Liver (tissue), 9 donors: ENCODE results near the gene TSPEAR. TPM values are rescaled to one million over a fixed set of nuclear protein-coding genes. Genes with fewer than 3 reads are reported as not detected.

Source experiments
- DNase-seq: peaks from one replicate; pipeline ENCODE4 v3.0.0-alpha.2; 2017; ENCODE audit warnings: low spot score
- H3K27ac ChIP-seq, 2 donors: one replicate each; pipeline ENCODE4 v1.7.0; 2013; ENCODE audit warnings: inconsistent platforms in 2 of 2, low read length in 2 of 2, control low read depth in 1 of 2, low read depth in 1 of 2, mild to moderate bottlenecking in 1 of 2
- H3K27me3 ChIP-seq, 4 donors: one replicate each; pipeline versions ENCODE4 v1.6.1 to v1.7.0; 2013; ENCODE audit warnings: low read length in 3 of 4, inconsistent platforms in 1 of 4, mild to moderate bottlenecking in 1 of 4, moderate library complexity in 1 of 4; ENCODE audit not compliant: control insufficient read depth in 4 of 4, insufficient read depth in 4 of 4
- H3K36me3 ChIP-seq, 4 donors: one replicate each; pipeline versions ENCODE4 v1.6.1 to v1.7.0; 2013; ENCODE audit warnings: low read length in 3 of 4, mild to moderate bottlenecking in 3 of 4, low read depth in 1 of 4, moderate library complexity in 1 of 4; ENCODE audit not compliant: control insufficient read depth in 4 of 4, insufficient read depth in 3 of 4
- H3K4me1 ChIP-seq, 4 donors: one replicate each; pipeline versions ENCODE4 v1.6.1 to v1.7.0; 2013; ENCODE audit warnings: low read length in 3 of 4, mild to moderate bottlenecking in 3 of 4, moderate library complexity in 1 of 4; ENCODE audit not compliant: control insufficient read depth in 4 of 4, insufficient read depth in 4 of 4
- H3K4me3 ChIP-seq, 3 donors: one replicate each; pipeline versions ENCODE4 v1.6.1 to v1.7.0; 2013; ENCODE audit warnings: low read length in 3 of 3, control low read depth in 1 of 3, low read depth in 1 of 3, mild to moderate bottlenecking in 1 of 3
- H3K9ac ChIP-seq, 2 donors: one replicate each; pipeline ENCODE4 v1.7.0; 2013; ENCODE audit warnings: low read length in 2 of 2, mild to moderate bottlenecking in 2 of 2, moderate library complexity in 2 of 2, control low read depth in 1 of 2, low read depth in 1 of 2
- H3K9me3 ChIP-seq, 4 donors: one replicate each; pipeline versions ENCODE4 v1.6.1 to v1.7.0; 2013; ENCODE audit warnings: low read length in 3 of 4; ENCODE audit not compliant: control insufficient read depth in 4 of 4
- EGR1 ChIP-seq, 2 donors: IDR thresholded peaks; 2 replicates each; pipeline ENCODE4 v1.6.1; 2016 to 2018; ENCODE audit warnings: antibody characterized with exemption in 2 of 2, low read depth in 2 of 2
- FOXA2 ChIP-seq: IDR thresholded peaks from 2 replicates; pipeline ENCODE4 v1.6.1; 2016; ENCODE audit warnings: antibody characterized with exemption
- GABPA ChIP-seq, 2 donors: IDR thresholded peaks in 1 of 2; conservative IDR thresholded peaks in 1 of 2; 2 replicates each; pipeline ENCODE4 v1.6.1; 2016; ENCODE audit warnings: antibody characterized with exemption in 2 of 2, mild to moderate bottlenecking in 1 of 2, moderate library complexity in 1 of 2
- HNF4A ChIP-seq, 2 donors: conservative IDR thresholded peaks; 2 replicates each; pipeline ENCODE4 v1.6.1; 2016; ENCODE audit warnings: antibody characterized with exemption in 2 of 2, mild to moderate bottlenecking in 2 of 2
- HNF4G ChIP-seq: IDR thresholded peaks from 2 replicates; pipeline ENCODE4 v1.6.1; 2016; ENCODE audit warnings: antibody characterized with exemption
- JUND ChIP-seq, 2 donors: IDR thresholded peaks; 2 replicates each; pipeline ENCODE4 v1.6.1; 2016; ENCODE audit warnings: antibody characterized with exemption in 2 of 2
- NR2F2 ChIP-seq: IDR thresholded peaks from 2 replicates; pipeline ENCODE4 v1.6.1; 2016; ENCODE audit warnings: antibody characterized with exemption
- RAD21 ChIP-seq, 2 donors: IDR thresholded peaks; 2 replicates each; pipeline ENCODE4 v1.6.1; 2016; ENCODE audit warnings: antibody characterized with exemption in 2 of 2, mild to moderate bottlenecking in 2 of 2
- RXRA ChIP-seq, 2 donors: IDR thresholded peaks; 2 replicates each; pipeline ENCODE4 v1.6.1; 2017 to 2018; ENCODE audit warnings: antibody characterized with exemption in 2 of 2, mild to moderate bottlenecking in 1 of 2
- SP1 ChIP-seq: IDR thresholded peaks from 2 replicates; pipeline ENCODE4 v1.6.1; 2018; ENCODE audit warnings: antibody characterized with exemption, mild to moderate bottlenecking
- TAF1 ChIP-seq: conservative IDR thresholded peaks from 2 replicates; pipeline ENCODE4 v1.6.1; 2016; ENCODE audit warnings: antibody characterized with exemption, mild to moderate bottlenecking
- WGBS: extraction: QIAGEN DNeasy Blood & Tissue Kit; methylation state at CpG from one replicate; pipeline ENCODE4 v1.1.7; 2013; 5-methylcytosine and 5-hydroxymethylcytosine counted together
- polyA plus RNA-seq, 2 donors: library from polyadenylated mRNA; stranded (reverse) in 1 of 2; unstranded in 1 of 2; fragments of 200-250 nt in 1 of 2; fragments of >200 nt in 1 of 2; fragmentation: Nextera tagmentation in 1 of 2; extraction: Ambion mirVana in 1 of 2; gene quantifications; one replicate each; pipeline versions ENCODE4 v1.2.1 to v1.2.3, GENCODE V29; 2013 to 2015
- total RNA-seq, 2 donors: library from RNA; depleted of rRNA; stranded (reverse); fragments of >200 nt; gene quantifications; one replicate each; pipeline ENCODE4 v1.2.3, GENCODE V29; 2014
- TF ChIP-seq, protein P1 (sequence below): IDR thresholded peaks from 2 replicates; pipeline ENCODE4 v1.6.1; 2016; ENCODE audit warnings: antibody characterized with exemption
- TF ChIP-seq, protein P2 (sequence below): IDR thresholded peaks from 2 replicates; pipeline ENCODE4 v1.6.1; 2016; ENCODE audit warnings: antibody characterized with exemption
- TF ChIP-seq, protein P3 (sequence below): fragments of 150-350 bp; IDR thresholded peaks from 2 replicates; pipeline ENCODE4 v1.5.1; 2017; ENCODE audit warnings: improper control_type of control experiment, low read depth, low read length; ENCODE audit not compliant: missing input control
- TF ChIP-seq, protein P4 (sequence below): IDR thresholded peaks from 2 replicates; pipeline ENCODE4 v1.6.1; 2016; ENCODE audit warnings: antibody characterized with exemption
- TF ChIP-seq, protein P5 (sequence below): IDR thresholded peaks from 2 replicates; pipeline ENCODE4 v1.6.1; 2016; ENCODE audit warnings: antibody characterized with exemption, mild to moderate bottlenecking
- donor health status: healthy.
- donor health status: healthy.
- donor health status: healthy.
- donor health status: healthy.
- donor health status: healthy.

Gene TSPEAR
- total and polyA plus RNA-seq, 4 donors, result under 0.01 to 0.14 (median 0.01) TPM; not detected in 1

DNA sequence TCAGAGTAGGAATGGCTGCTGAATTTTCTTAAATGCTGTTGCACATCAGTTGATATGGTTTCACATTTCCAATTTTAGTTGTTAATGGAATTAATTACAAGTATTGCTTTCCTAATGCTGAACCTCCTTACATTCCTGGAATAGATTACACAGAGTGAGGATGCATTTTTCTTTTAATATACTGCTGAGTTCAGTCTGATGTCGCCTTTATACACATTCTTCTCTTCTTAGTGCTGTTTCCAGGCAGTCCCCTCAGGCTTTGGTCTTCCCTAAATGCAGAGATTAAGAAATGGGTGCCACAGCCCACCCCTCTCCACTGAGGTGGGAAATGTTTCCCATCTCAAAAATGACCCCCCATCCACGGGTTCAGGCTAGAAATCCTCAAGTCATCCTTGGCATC is 6.7 kb upstream of the TSPEAR start:
- 48% methylated on average over 2 of the region's 2 CpGs for WGBS
- TF ChIP-seq EGR1 (IDR thresholded peaks at IDR 0.05; ENCODE audit: low read depth in 2 of 2), result no peak
- no peak for TF ChIP-seq HNF4G
- TF ChIP-seq RXRA (IDR thresholded peaks at IDR 0.05), result no peak
- no peak for TF ChIP-seq GABPA (IDR thresholded peaks at IDR 0.05 in 1 of 2, conservative IDR thresholded peaks at IDR 0.05 in 1 of 2)
- TF ChIP-seq SP1, result no peak
- TF ChIP-seq HNF4A (conservative IDR thresholded peaks at IDR 0.05), result no peak
- TF ChIP-seq, protein P1, sequence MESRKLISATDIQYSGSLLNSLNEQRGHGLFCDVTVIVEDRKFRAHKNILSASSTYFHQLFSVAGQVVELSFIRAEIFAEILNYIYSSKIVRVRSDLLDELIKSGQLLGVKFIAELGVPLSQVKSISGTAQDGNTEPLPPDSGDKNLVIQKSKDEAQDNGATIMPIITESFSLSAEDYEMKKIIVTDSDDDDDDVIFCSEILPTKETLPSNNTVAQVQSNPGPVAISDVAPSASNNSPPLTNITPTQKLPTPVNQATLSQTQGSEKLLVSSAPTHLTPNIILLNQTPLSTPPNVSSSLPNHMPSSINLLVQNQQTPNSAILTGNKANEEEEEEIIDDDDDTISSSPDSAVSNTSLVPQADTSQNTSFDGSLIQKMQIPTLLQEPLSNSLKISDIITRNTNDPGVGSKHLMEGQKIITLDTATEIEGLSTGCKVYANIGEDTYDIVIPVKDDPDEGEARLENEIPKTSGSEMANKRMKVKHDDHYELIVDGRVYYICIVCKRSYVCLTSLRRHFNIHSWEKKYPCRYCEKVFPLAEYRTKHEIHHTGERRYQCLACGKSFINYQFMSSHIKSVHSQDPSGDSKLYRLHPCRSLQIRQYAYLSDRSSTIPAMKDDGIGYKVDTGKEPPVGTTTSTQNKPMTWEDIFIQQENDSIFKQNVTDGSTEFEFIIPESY, result no peak
- no peak for TF ChIP-seq RAD21 (IDR thresholded peaks at IDR 0.05)
- TF ChIP-seq JUND (IDR thresholded peaks at IDR 0.05), result no peak
- TF ChIP-seq TAF1, result no peak
- TF ChIP-seq, protein P2, sequence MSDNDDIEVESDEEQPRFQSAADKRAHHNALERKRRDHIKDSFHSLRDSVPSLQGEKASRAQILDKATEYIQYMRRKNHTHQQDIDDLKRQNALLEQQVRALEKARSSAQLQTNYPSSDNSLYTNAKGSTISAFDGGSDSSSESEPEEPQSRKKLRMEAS, result no peak
- TF ChIP-seq NR2F2, result no peak
- TF ChIP-seq, protein P3, sequence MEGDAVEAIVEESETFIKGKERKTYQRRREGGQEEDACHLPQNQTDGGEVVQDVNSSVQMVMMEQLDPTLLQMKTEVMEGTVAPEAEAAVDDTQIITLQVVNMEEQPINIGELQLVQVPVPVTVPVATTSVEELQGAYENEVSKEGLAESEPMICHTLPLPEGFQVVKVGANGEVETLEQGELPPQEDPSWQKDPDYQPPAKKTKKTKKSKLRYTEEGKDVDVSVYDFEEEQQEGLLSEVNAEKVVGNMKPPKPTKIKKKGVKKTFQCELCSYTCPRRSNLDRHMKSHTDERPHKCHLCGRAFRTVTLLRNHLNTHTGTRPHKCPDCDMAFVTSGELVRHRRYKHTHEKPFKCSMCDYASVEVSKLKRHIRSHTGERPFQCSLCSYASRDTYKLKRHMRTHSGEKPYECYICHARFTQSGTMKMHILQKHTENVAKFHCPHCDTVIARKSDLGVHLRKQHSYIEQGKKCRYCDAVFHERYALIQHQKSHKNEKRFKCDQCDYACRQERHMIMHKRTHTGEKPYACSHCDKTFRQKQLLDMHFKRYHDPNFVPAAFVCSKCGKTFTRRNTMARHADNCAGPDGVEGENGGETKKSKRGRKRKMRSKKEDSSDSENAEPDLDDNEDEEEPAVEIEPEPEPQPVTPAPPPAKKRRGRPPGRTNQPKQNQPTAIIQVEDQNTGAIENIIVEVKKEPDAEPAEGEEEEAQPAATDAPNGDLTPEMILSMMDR, result no peak
- TF ChIP-seq, protein P4, sequence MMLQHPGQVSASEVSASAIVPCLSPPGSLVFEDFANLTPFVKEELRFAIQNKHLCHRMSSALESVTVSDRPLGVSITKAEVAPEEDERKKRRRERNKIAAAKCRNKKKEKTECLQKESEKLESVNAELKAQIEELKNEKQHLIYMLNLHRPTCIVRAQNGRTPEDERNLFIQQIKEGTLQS, result no peak
- TF ChIP-seq FOXA2, result no peak

DNA sequence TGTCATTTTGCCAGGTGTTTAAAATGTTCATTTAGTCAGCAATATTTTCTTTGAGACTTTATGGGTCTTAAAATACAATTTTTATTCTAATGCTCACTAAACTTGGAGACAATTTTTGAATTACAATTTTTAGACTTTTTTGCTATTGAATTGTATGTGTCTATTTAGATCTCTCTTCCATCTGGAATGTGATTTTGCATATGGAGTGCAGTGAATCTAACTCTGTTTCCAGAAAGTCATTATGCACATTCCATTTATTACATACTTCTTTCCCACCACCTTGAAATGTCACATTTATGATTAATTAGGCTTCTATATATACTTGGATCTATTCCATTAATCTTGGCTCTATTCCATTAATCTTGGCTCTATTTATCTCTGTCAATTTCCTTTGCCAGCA is 5.6 kb upstream of the TSPEAR start:
- Histone ChIP-seq H3K27me3 (peaks cover 0 to 24% (median 7%) of the 10 kb centered on the region in 4 donors), H3K4me3 (no peak overlapping the region), H3K36me3 (no peaks in the 10 kb centered on the region), H3K9ac (no peak overlapping the region), H3K27ac (no peak overlapping the region), H3K9me3 (no peaks in the 10 kb centered on the region), H3K4me1 (no peaks in the 10 kb centered on the region)
- DNase-seq, result no peak
- TF ChIP-seq, protein P5, sequence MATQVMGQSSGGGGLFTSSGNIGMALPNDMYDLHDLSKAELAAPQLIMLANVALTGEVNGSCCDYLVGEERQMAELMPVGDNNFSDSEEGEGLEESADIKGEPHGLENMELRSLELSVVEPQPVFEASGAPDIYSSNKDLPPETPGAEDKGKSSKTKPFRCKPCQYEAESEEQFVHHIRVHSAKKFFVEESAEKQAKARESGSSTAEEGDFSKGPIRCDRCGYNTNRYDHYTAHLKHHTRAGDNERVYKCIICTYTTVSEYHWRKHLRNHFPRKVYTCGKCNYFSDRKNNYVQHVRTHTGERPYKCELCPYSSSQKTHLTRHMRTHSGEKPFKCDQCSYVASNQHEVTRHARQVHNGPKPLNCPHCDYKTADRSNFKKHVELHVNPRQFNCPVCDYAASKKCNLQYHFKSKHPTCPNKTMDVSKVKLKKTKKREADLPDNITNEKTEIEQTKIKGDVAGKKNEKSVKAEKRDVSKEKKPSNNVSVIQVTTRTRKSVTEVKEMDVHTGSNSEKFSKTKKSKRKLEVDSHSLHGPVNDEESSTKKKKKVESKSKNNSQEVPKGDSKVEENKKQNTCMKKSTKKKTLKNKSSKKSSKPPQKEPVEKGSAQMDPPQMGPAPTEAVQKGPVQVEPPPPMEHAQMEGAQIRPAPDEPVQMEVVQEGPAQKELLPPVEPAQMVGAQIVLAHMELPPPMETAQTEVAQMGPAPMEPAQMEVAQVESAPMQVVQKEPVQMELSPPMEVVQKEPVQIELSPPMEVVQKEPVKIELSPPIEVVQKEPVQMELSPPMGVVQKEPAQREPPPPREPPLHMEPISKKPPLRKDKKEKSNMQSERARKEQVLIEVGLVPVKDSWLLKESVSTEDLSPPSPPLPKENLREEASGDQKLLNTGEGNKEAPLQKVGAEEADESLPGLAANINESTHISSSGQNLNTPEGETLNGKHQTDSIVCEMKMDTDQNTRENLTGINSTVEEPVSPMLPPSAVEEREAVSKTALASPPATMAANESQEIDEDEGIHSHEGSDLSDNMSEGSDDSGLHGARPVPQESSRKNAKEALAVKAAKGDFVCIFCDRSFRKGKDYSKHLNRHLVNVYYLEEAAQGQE, result no peak
- no peak for TF ChIP-seq GABPA (IDR thresholded peaks at IDR 0.05 in 1 of 2, conservative IDR thresholded peaks at IDR 0.05 in 1 of 2)
- no peak for TF ChIP-seq EGR1 (IDR thresholded peaks at IDR 0.05; ENCODE audit: low read depth in 2 of 2)
- TF ChIP-seq HNF4G, result no peak
- no peak for TF ChIP-seq HNF4A (conservative IDR thresholded peaks at IDR 0.05)

More for the DNA sequence above, 6.7 kb upstream of the TSPEAR start:
- no peak for DNase-seq
- H3K27ac ChIP-seq, result no peak overlapping the region
- no peaks in the 10 kb centered on the region for H3K4me1 ChIP-seq
- no peaks in the 10 kb centered on the region for H3K9me3 ChIP-seq
- no peaks in the 10 kb centered on the region for H3K36me3 ChIP-seq
- H3K27me3 ChIP-seq, result peaks cover 0 to 19% (median 4%) of the 10 kb centered on the region in 4 donors
- H3K9ac ChIP-seq, result no peak overlapping the region
- no peak overlapping the region for H3K4me3 ChIP-seq
